ENCODE results near the gene CGNL1. TPM values are rescaled to one million over a fixed set of nuclear protein-coding genes. Genes with fewer than 3 reads are reported as not detected.

Gene CGNL1
- total RNA-seq, 1 experiment from 2014 or later = 0.31 TPM

DNA sequence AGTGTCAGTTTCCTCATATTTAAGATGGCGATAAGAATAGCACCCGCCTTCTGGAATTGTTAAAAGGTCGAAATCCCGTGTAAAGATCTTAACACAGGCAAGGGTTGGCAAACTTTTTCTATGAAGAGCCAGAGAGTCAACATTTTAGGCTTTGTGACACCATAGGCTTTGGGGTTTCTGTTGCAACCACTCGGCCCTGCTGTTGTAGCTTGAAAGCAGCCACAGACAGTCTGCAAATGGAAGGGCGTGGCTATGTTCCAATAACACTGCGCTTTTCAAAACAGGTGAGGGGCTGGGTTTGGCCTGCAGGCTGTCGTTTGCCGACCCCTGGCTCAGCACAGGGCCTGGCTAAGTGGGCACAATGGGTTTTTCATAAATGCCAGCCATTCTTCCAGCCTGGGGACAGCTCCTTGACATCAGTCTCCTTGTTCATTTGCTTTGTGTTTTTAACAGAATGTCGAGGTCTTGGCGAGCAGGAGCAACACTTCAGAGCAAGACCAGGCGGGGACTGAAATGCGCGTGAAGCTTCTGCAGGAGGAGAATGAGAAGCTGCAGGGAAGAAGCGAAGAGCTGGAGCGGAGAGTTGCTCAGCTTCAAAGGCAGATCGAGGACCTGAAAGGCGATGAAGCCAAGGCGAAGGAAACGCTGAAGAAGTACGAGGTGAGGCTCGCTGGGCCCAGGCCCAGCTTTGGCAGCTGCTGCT, 140.2 kb downstream of the CGNL1 start:
- H3K4me3 ChIP-seq = no peak overlapping the region
- TF ChIP-seq, protein P1, sequence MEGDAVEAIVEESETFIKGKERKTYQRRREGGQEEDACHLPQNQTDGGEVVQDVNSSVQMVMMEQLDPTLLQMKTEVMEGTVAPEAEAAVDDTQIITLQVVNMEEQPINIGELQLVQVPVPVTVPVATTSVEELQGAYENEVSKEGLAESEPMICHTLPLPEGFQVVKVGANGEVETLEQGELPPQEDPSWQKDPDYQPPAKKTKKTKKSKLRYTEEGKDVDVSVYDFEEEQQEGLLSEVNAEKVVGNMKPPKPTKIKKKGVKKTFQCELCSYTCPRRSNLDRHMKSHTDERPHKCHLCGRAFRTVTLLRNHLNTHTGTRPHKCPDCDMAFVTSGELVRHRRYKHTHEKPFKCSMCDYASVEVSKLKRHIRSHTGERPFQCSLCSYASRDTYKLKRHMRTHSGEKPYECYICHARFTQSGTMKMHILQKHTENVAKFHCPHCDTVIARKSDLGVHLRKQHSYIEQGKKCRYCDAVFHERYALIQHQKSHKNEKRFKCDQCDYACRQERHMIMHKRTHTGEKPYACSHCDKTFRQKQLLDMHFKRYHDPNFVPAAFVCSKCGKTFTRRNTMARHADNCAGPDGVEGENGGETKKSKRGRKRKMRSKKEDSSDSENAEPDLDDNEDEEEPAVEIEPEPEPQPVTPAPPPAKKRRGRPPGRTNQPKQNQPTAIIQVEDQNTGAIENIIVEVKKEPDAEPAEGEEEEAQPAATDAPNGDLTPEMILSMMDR (conservative IDR thresholded peaks at IDR 0.05) = no peak
- no peak for TF ChIP-seq EZH2 (IDR thresholded peaks at IDR 0.05; ENCODE audit: low read depth)
- H3K4me2 ChIP-seq = no peak overlapping the region
- H3K9me2 ChIP-seq (ENCODE audit: insufficient read depth) = no peaks in the 10 kb centered on the region
- no peaks in the 10 kb centered on the region for H3F3A ChIP-seq (ENCODE audit: insufficient read depth, low read depth)
- H3K9me3 ChIP-seq (ENCODE audit: insufficient read depth, low read depth) = no peaks in the 10 kb centered on the region
- CTCF ChIA-PET = no interaction called here
- BruUV-seq (replicated peaks) = no TSS peak
- H2AFZ ChIP-seq = no peak overlapping the region
- no peaks in the 10 kb centered on the region for H4K20me1 ChIP-seq (ENCODE audit: insufficient read depth)
- H3K79me2 ChIP-seq (ENCODE audit: low read depth) = no peaks in the 10 kb centered on the region
- H3K36me3 ChIP-seq (ENCODE audit: low read depth) = no peaks in the 10 kb centered on the region
- POLR2A ChIA-PET (ENCODE audit: unreplicated experiment) = no interaction called here
- no peak overlapping the region for H3K27ac ChIP-seq
- DNase-seq = no peak
- H3K27me3 ChIP-seq (ENCODE audit: insufficient read depth, low read depth) = no peaks in the 10 kb centered on the region
- no peaks in the 10 kb centered on the region for H3K4me1 ChIP-seq (replicated peaks; ENCODE audit: insufficient read depth)
- intact Hi-C loops (cut with micrococcal nuclease; ENCODE audit: unreplicated experiment) = no loop called here

DNA sequence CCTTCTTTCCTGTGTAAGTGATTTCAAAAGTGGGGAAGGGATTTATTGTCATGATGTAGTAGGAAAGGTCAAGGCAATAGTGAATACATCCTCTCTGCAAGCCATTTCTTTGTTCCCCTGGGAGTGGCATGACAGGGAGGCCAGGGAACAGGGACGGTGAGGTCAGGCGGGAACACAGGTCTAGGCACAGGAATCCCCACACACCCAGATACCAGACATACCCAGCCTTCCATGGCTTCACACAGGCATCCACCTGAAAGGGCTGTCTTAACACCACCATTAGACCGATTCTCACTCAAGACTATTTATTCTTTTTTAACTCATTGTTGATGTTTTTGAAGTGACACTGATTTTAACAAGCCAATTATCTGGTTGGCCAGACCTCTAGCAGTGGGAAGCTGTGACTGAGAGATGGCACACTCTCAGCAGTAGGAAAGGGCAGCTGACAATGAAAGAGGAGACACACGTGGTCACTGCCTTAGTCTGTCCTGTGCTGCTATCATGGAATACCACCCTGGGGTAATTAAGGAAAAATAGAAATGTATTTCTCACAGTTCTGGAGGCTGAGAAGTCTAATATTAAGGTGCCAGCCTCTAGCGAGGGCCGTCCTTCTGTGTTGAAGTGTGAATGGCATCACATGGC, 140.8 kb downstream of the CGNL1 start:
- ChIA-PET POLR2A (ENCODE audit: unreplicated experiment) (interaction anchor here (0.7 kb wide), 1 partner anchor 248 kb away, joined by 6 read pairs; no protein-coding TSS in a partner anchor), CTCF (interaction anchor here (0.6 kb wide), 1 partner anchor 172 kb away, joined by 4 read pairs; no protein-coding TSS in a partner anchor)
- Histone ChIP-seq H2AFZ (no peak overlapping the region), H3F3A (ENCODE audit: insufficient read depth, low read depth) (no peaks in the 10 kb centered on the region), H3K4me2 (no peak overlapping the region), H3K9me3 (ENCODE audit: insufficient read depth, low read depth) (no peaks in the 10 kb centered on the region), H3K27me3 (ENCODE audit: insufficient read depth, low read depth) (no peaks in the 10 kb centered on the region), H3K79me2 (ENCODE audit: low read depth) (no peaks in the 10 kb centered on the region), H3K4me3 (no peak overlapping the region), H3K9me2 (ENCODE audit: insufficient read depth) (no peaks in the 10 kb centered on the region), H3K4me1 (replicated peaks; ENCODE audit: insufficient read depth) (no peaks in the 10 kb centered on the region), H4K20me1 (ENCODE audit: insufficient read depth) (no peaks in the 10 kb centered on the region), H3K27ac (no peak overlapping the region), H3K36me3 (ENCODE audit: low read depth) (no peaks in the 10 kb centered on the region)
- DNase-seq = no peak
- TF ChIP-seq, protein P1 (conservative IDR thresholded peaks at IDR 0.05) = no peak
- no peak for TF ChIP-seq EZH2 (IDR thresholded peaks at IDR 0.05; ENCODE audit: low read depth)
- intact Hi-C loops (cut with micrococcal nuclease; ENCODE audit: unreplicated experiment) = no loop called here
- BruUV-seq (replicated peaks) = no TSS peak

DNA sequence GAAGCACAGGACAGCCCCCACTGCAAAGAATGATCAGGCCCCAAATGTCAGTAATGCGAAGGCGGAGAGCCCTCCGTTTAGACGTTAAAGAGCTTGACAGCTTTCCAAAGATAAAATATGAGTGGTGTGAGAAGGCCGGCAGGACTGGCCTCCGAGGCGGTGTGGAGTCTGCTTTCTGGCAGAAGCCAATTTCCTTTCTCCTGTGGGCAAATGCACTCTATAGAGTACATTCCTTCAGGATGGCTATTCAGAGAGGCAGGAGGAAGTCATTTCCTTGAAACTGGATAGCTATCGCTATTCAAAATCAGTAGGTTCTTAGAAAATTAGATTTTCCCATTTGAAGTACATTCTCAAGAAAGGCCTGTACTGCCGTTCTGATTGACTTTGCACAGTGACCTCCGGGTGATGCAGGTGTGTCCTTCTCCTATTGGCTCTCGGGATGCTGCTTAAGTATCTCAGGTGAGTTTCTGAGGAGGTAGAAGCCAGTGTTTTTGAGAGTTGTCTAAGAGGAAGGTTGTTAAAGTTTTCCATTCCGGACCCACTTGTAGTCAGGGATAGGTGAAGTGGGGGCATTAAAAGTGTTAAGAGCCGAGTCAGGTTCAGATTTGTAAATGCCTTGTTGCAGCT, 142.6 kb downstream of the CGNL1 start:
- no peaks in the 10 kb centered on the region for H3K9me2 ChIP-seq (ENCODE audit: insufficient read depth)
- CTCF ChIA-PET = interaction anchor here (0.9 kb wide), 1 partner anchor 9 kb away, joined by 3 read pairs; no protein-coding TSS in a partner anchor
- POLR2A ChIA-PET (ENCODE audit: unreplicated experiment) = no interaction called here
- no peaks in the 10 kb centered on the region for H3K4me1 ChIP-seq (replicated peaks; ENCODE audit: insufficient read depth)
- TF ChIP-seq, protein P1 (conservative IDR thresholded peaks at IDR 0.05) = no peak
- TF ChIP-seq EZH2 (IDR thresholded peaks at IDR 0.05; ENCODE audit: low read depth) = no peak
- no TSS peak for BruUV-seq (replicated peaks)
- H3K27ac ChIP-seq = no peak overlapping the region
- no peak overlapping the region for H3K4me3 ChIP-seq
- no peaks in the 10 kb centered on the region for H4K20me1 ChIP-seq (ENCODE audit: insufficient read depth)
- no peaks in the 10 kb centered on the region for H3K9me3 ChIP-seq (ENCODE audit: insufficient read depth, low read depth)
- intact Hi-C loops (cut with micrococcal nuclease; ENCODE audit: unreplicated experiment) = no loop called here
- H3K79me2 ChIP-seq (ENCODE audit: low read depth) = no peaks in the 10 kb centered on the region
- H3K27me3 ChIP-seq (ENCODE audit: insufficient read depth, low read depth) = no peaks in the 10 kb centered on the region
- no peaks in the 10 kb centered on the region for H3K36me3 ChIP-seq (ENCODE audit: low read depth)
- H3F3A ChIP-seq (ENCODE audit: insufficient read depth, low read depth) = no peaks in the 10 kb centered on the region
- no peak overlapping the region for H2AFZ ChIP-seq
- no peak for DNase-seq
- H3K4me2 ChIP-seq = no peak overlapping the region
